SK-N-SH (cell line): ENCODE measurements around the gene SMOC1. TPM values are rescaled to one million over a fixed set of nuclear protein-coding genes. Genes with fewer than 3 reads are reported as not detected.

Experiments used
- CTCF ChIA-PET: fragments of 300-600, 350-600 bp; formaldehyde crosslinking; extraction: SDS; loops from one replicate; lab custom pipeline; 2021; lab: Yijun Ruan, JAX
- POLR2A ChIA-PET: fragments of 350-600 bp; sonication (Branson Sonifier 250); formaldehyde crosslinking; extraction: SDS; loops from one replicate; lab custom pipeline; 2020; ENCODE audit warnings: antibody characterized with exemption, inconsistent platforms; lab: Yijun Ruan, JAX
- DNase-seq: peaks from one replicate; pipeline ENCODE4 v3.0.0; 2012
- H2AFZ ChIP-seq: fragments of 200-600 bp; sonication (generic); 2 replicates; pipeline ENCODE4 v1.8.1; 2016; ENCODE audit warnings: antibody characterized with exemption, mild to moderate bottlenecking, low read depth
- H3F3A ChIP-seq: fragments of 200-600 bp; sonication (generic); replicated peaks from 2 replicates; pipeline ENCODE3; 2016; ENCODE audit warnings: antibody characterized with exemption, mild to moderate bottlenecking; ENCODE audit not compliant: insufficient read depth
- H3K27ac ChIP-seq, 2 experiments: fragments of 200-500 bp in 1 of 2; fragments of 200-600 bp in 1 of 2; sonication (Bioruptor generic) in 1 of 2; sonication (generic), shearing (Covaris generic) in 1 of 2; 2 replicates each; pipeline versions ENCODE4 v1.5.1 to v1.6.1; 2014 to 2016; ENCODE audit warnings: low read depth in 2 of 2, inconsistent platforms in 1 of 2, low read length in 1 of 2, mild to moderate bottlenecking in 1 of 2, mixed read lengths in 1 of 2
- H3K27me3 ChIP-seq: fragments of 200-600 bp; sonication (generic), shearing (Covaris generic); 2 replicates; pipeline ENCODE4 v1.6.1; 2016; ENCODE audit warnings: mixed run types; ENCODE audit not compliant: insufficient read depth
- H3K36me3 ChIP-seq, 2 experiments: fragments of 200-500 bp in 1 of 2; fragments of 200-600 bp in 1 of 2; sonication (Bioruptor generic) in 1 of 2; sonication (generic) in 1 of 2; replicated peaks in 1 of 2; 2 replicates each; pipeline versions ENCODE3 to v1.5.1; 2014 to 2016; ENCODE audit warnings: low read length in 1 of 2, mild to moderate bottlenecking in 1 of 2; ENCODE audit not compliant: insufficient read depth in 2 of 2, control insufficient read depth in 1 of 2
- H3K4me1 ChIP-seq, 2 experiments: fragments of 200-500 bp in 1 of 2; fragments of 200-600 bp in 1 of 2; sonication (Bioruptor generic) in 1 of 2; sonication (generic), shearing (Covaris generic) in 1 of 2; 2 replicates each; pipeline versions ENCODE4 v1.5.1 to v1.6.1; 2014 to 2016; ENCODE audit warnings: low read depth in 1 of 2, low read length in 1 of 2, mixed run types in 1 of 2; ENCODE audit not compliant: insufficient read depth in 2 of 2, control insufficient read depth in 1 of 2
- H3K4me2 ChIP-seq: fragments of 200-600 bp; sonication (generic), shearing (Covaris generic); 2 replicates; pipeline ENCODE4 v1.6.1; 2017; ENCODE audit warnings: mixed run types
- H3K4me3 ChIP-seq, 2 experiments: fragments of 200-500 bp in 1 of 2; fragments of 200-600 bp in 1 of 2; sonication (Bioruptor generic) in 1 of 2; sonication (generic), shearing (Covaris generic) in 1 of 2; 2 replicates each; pipeline versions ENCODE4 v1.5.1 to v1.8.1; 2014 to 2016; ENCODE audit warnings: low read depth in 2 of 2, inconsistent platforms in 1 of 2, low read length in 1 of 2, mild to moderate bottlenecking in 1 of 2, mixed read lengths in 1 of 2, moderate library complexity in 1 of 2
- H3K79me2 ChIP-seq: fragments of 200-600 bp; sonication (generic); 2 replicates; pipeline ENCODE4 v1.8.1; 2017; ENCODE audit warnings: mild to moderate bottlenecking; ENCODE audit not compliant: insufficient read depth
- H3K9ac ChIP-seq: fragments of 200-600 bp; sonication (generic); 2 replicates; pipeline ENCODE4 v1.6.1; 2017; ENCODE audit warnings: mixed run types
- H3K9me2 ChIP-seq: fragments of 200-600 bp; sonication (generic); 2 replicates; pipeline ENCODE4 v1.6.1; 2017; ENCODE audit warnings: mixed run types
- H3K9me3 ChIP-seq: fragments of 200-600 bp; sonication (generic); 2 replicates; pipeline ENCODE4 v1.6.1; 2017; ENCODE audit warnings: mixed run types, mild to moderate bottlenecking, moderate library complexity
- H4K20me1 ChIP-seq: fragments of 200-600 bp; sonication (generic); 2 replicates; pipeline ENCODE4 v1.6.1; 2017; ENCODE audit warnings: mild to moderate bottlenecking, mixed run types; ENCODE audit not compliant: insufficient read depth
- CHD2 ChIP-seq: fragments of 150-350 bp; IDR thresholded peaks from 2 replicates; pipeline ENCODE4 v1.6.1; 2018; ENCODE audit warnings: low read length; ENCODE audit not compliant: partially characterized antibody
- CTCF ChIP-seq: fragments of 200-600 bp; sonication (generic); IDR thresholded peaks from 2 replicates; pipeline ENCODE4 v1.6.1; 2017; ENCODE audit warnings: antibody characterized with exemption, mild to moderate bottlenecking, moderate library complexity
- EZH2phosphoT487 ChIP-seq: fragments of 200-600 bp; sonication (generic); IDR thresholded peaks from 2 replicates; pipeline ENCODE4 v1.6.1; 2017; ENCODE audit warnings: low read depth, mixed run types, mild to moderate bottlenecking, antibody characterized with exemption, moderate library complexity, borderline replicate concordance
- GATA2 ChIP-seq: sonication (generic); formaldehyde crosslinking; IDR thresholded peaks from 2 replicates; pipeline ENCODE4 v1.5.0; 2020; ENCODE audit warnings: mild to moderate bottlenecking, missing genetic modification reagents
- JUND ChIP-seq: IDR thresholded peaks from 2 replicates; pipeline ENCODE4 v1.4.0; 2012
- MAX ChIP-seq: IDR thresholded peaks from 2 replicates; pipeline ENCODE4 v1.4.0; 2012; ENCODE audit warnings: low read depth
- MEF2A ChIP-seq: IDR thresholded peaks from 2 replicates; pipeline ENCODE4 v1.4.0; 2012; ENCODE audit warnings: low read depth, borderline replicate concordance
- MXI1 ChIP-seq: IDR thresholded peaks from 2 replicates; pipeline ENCODE4 v1.6.1; 2012; ENCODE audit warnings: mild to moderate bottlenecking, low read depth, low read length, improper control_type of control experiment
- NRF1 ChIP-seq: IDR thresholded peaks from 2 replicates; pipeline ENCODE4 v1.6.1; 2012; ENCODE audit warnings: low read depth, mild to moderate bottlenecking, low read length
- PBX3 ChIP-seq: IDR thresholded peaks from 2 replicates; pipeline ENCODE4; 2012
- RAD21 ChIP-seq: IDR thresholded peaks from 2 replicates; pipeline ENCODE4 v1.6.1; 2012; ENCODE audit warnings: mild to moderate bottlenecking, low read length
- RCOR1 ChIP-seq: fragments of 150-350 bp; IDR thresholded peaks from 2 replicates; pipeline ENCODE4 v1.6.1; 2017; ENCODE audit warnings: antibody characterized with exemption, low read length
- RFX5 ChIP-seq: IDR thresholded peaks from 2 replicates; pipeline ENCODE4 v1.6.1; 2012; ENCODE audit warnings: mild to moderate bottlenecking, improper control_type of control experiment, low read length
- RXRA ChIP-seq: IDR thresholded peaks from 2 replicates; pipeline ENCODE4 v1.4.0; 2012; ENCODE audit warnings: low read depth, mild to moderate bottlenecking, borderline replicate concordance
- SIN3A ChIP-seq: IDR thresholded peaks from 2 replicates; pipeline ENCODE4 v1.6.1; 2012; ENCODE audit warnings: low read depth, mild to moderate bottlenecking, low read length, moderate library complexity, borderline replicate concordance
- SMC3 ChIP-seq: IDR thresholded peaks from 2 replicates; pipeline ENCODE4 v1.6.1; 2012; ENCODE audit warnings: low read depth, low read length, improper control_type of control experiment
- TCF12 ChIP-seq: IDR thresholded peaks from 2 replicates; pipeline ENCODE4 v1.4.0; 2012
- TEAD4 ChIP-seq: IDR thresholded peaks from 2 replicates; pipeline ENCODE4 v1.4.0; 2012; ENCODE audit warnings: mild to moderate bottlenecking, borderline replicate concordance; ENCODE audit not compliant: insufficient read depth
- USF2 ChIP-seq: fragments of 150-350 bp; IDR thresholded peaks from 2 replicates; pipeline ENCODE4 v1.6.1; 2017; ENCODE audit warnings: antibody characterized with exemption, low read length, low read depth, borderline replicate concordance
- YY1 ChIP-seq: IDR thresholded peaks from 2 replicates; pipeline ENCODE4 v1.4.0; 2012; ENCODE audit warnings: low read depth, mild to moderate bottlenecking
- WGBS: methylation state at CpG from one replicate; pipeline ENCODE4 v1.1.6; 2017; ENCODE audit warnings: low lambda C conversion rate; 5-methylcytosine and 5-hydroxymethylcytosine counted together
- polyA plus RNA-seq, 3 experiments: library from polyadenylated mRNA; depleted of rRNA; stranded (reverse); fragments of >200 nt; gene quantifications; 2 replicates each; pipeline ENCODE4 v1.2.3, GENCODE V29; 2012

The SMOC1 gene
- polyA plus RNA-seq, 1 of the 3 experiments (the other 2 are of a cell fraction): not detected

- Histone ChIP-seq H3K79me2 (no peaks in the 10 kb centered on the region), H3F3A (no peaks in the 10 kb centered on the region), H3K4me2 (no peak overlapping the region), H3K4me3 (no peak overlapping the region), H3K9ac (no peak overlapping the region), H3K27me3 (no peaks in the 10 kb centered on the region), H3K36me3 (no peaks in the 10 kb centered on the region), H3K9me2 (no peaks in the 10 kb centered on the region), H3K27ac (no peak overlapping the region), H2AFZ (no peak overlapping the region), H4K20me1 (no peaks in the 10 kb centered on the region), H3K4me1 (no peaks in the 10 kb centered on the region), H3K9me3 (no peaks in the 10 kb centered on the region)
- ChIA-PET CTCF (interaction anchor here (0.9 to 2.0 kb wide), 5 partner anchors 30 to 165 kb away, joined by 3 to 10 read pairs (median 4); no protein-coding TSS in a partner anchor), POLR2A (no interaction called here)
- no peak for DNase-seq
- TF ChIP-seq SIN3A: no peak
- no peak for TF ChIP-seq JUND
- TF ChIP-seq MEF2A: no peak
- TF ChIP-seq MAX: no peak
- no peak for TF ChIP-seq CHD2
- no peak for TF ChIP-seq TEAD4
- 20% methylated on average over 3 of the region's 4 CpGs for WGBS
Measured at GRCh38 chr14:69983317-69983716, 104.1 kb downstream of the SMOC1 start.

- no peaks in the 10 kb centered on the region for H3K36me3 ChIP-seq
- ChIA-PET CTCF (no interaction called here), POLR2A (interaction anchor here (0.8 kb wide), 1 partner anchor 13 kb away, joined by 4 read pairs; no protein-coding TSS in a partner anchor)
- no peak overlapping the region for H3K27ac ChIP-seq
- H4K20me1 ChIP-seq: no peaks in the 10 kb centered on the region
- H3K79me2 ChIP-seq: no peaks in the 10 kb centered on the region
- H2AFZ ChIP-seq: no peak overlapping the region
- H3F3A ChIP-seq: no peaks in the 10 kb centered on the region
- TF ChIP-seq USF2 (no peak), TCF12 (no peak), PBX3 (no peak), CHD2 (no peak), EZH2phosphoT487 (no peak), RCOR1 (no peak), NRF1 (no peak), YY1 (no peak), GATA2 (no peak), SMC3 (no peak), RAD21 (no peak), RFX5 (no peak), RXRA (no peak), JUND (no peak), CTCF (no peak), MXI1 (no peak)
- WGBS: 0% methylated on average over 1 of the region's 1 CpG
- no peaks in the 10 kb centered on the region for H3K9me3 ChIP-seq
- H3K27me3 ChIP-seq: no peaks in the 10 kb centered on the region
- H3K4me1 ChIP-seq: no peaks in the 10 kb centered on the region; a peak in 1 of 4 replicates
- H3K9me2 ChIP-seq: no peaks in the 10 kb centered on the region
- DNase-seq: no peak
- no peak overlapping the region for H3K4me3 ChIP-seq
- H3K4me2 ChIP-seq: no peak overlapping the region
- H3K9ac ChIP-seq: no peak overlapping the region
Measured at GRCh38 chr14:69985463-69985862, 106.2 kb downstream of the SMOC1 start.
